CD14-positive monocyte (primary cell): ENCODE measurements around the gene CEP83. TPM values are rescaled to one million over a fixed set of nuclear protein-coding genes. Genes with fewer than 3 reads are reported as not detected.

ENCODE experiments used
- DNase-seq, 3 donors: peaks; one replicate each; pipeline ENCODE4 v3.0.0-alpha.2; 2011 to 2022
- H2AFZ ChIP-seq: 2 replicates; pipeline ENCODE4 v1.6.0; 2012; ENCODE audit warnings: mild to moderate bottlenecking, low read depth, low read length, inconsistent platforms; ENCODE audit not compliant: insufficient read depth, poor library complexity, severe bottlenecking
- H3K27ac ChIP-seq, 2 donors: 1 replicate in 1 of 2; 2 replicates in 1 of 2; pipeline ENCODE4 v1.5.1; 2012 to 2013; ENCODE audit warnings: low read length in 2 of 2, control low read depth in 1 of 2, inconsistent platforms in 1 of 2, low read depth in 1 of 2, mild to moderate bottlenecking in 1 of 2
- H3K27me3 ChIP-seq, 2 donors: one replicate each; pipeline versions ENCODE4 v1.6.0 to v1.6.1; 2011 to 2013; ENCODE audit warnings: low read length in 2 of 2; ENCODE audit not compliant: control insufficient read depth in 2 of 2, insufficient read depth in 2 of 2
- H3K36me3 ChIP-seq, 2 donors: replicated peaks in 1 of 2; 1 replicate in 1 of 2; 2 replicates in 1 of 2; pipeline versions ENCODE4 v1.5.1 to v1.6.1; 2012 to 2013; ENCODE audit warnings: low read length in 2 of 2, control low read depth in 1 of 2, inconsistent platforms in 1 of 2, mild to moderate bottlenecking in 1 of 2; ENCODE audit not compliant: insufficient read depth in 2 of 2, control insufficient read depth in 1 of 2
- H3K4me1 ChIP-seq, 2 donors: 1 replicate in 1 of 2; 2 replicates in 1 of 2; pipeline versions ENCODE4 v1.5.1 to v1.6.1; 2012 to 2013; ENCODE audit warnings: low read length in 2 of 2, control low read depth in 1 of 2, inconsistent platforms in 1 of 2, mild to moderate bottlenecking in 1 of 2, moderate library complexity in 1 of 2; ENCODE audit not compliant: insufficient read depth in 2 of 2, control insufficient read depth in 1 of 2
- H3K4me2 ChIP-seq: replicated peaks from 2 replicates; pipeline ENCODE3; 2012; ENCODE audit warnings: low read length, moderate library complexity, mild to moderate bottlenecking; ENCODE audit not compliant: poor library complexity, severe bottlenecking; ENCODE audit errors: extremely low read depth
- H3K4me3 ChIP-seq, 3 experiments: fragments of 200-600 bp in 1 of 3; sonication (generic) in 1 of 3; replicated peaks in 1 of 3; 1 replicate in 2 of 3; 2 replicates in 1 of 3; pipeline ENCODE4 v1.5.1; 2011 to 2013; ENCODE audit warnings: low read length in 3 of 3, mild to moderate bottlenecking in 3 of 3, control low read depth in 2 of 3, low read depth in 2 of 3, inconsistent platforms in 1 of 3, moderate library complexity in 1 of 3
- H3K79me2 ChIP-seq: 2 replicates; pipeline ENCODE4 v1.6.0; 2012; ENCODE audit warnings: mild to moderate bottlenecking, control low read depth, inconsistent platforms, low read length, moderate library complexity; ENCODE audit not compliant: insufficient read depth
- H3K9ac ChIP-seq: 2 replicates; pipeline ENCODE4 v1.6.0; 2017; ENCODE audit warnings: low read length, mild to moderate bottlenecking; ENCODE audit not compliant: insufficient read depth, poor library complexity, severe bottlenecking
- H3K9me3 ChIP-seq, 2 donors: replicated peaks in 1 of 2; 1 replicate in 1 of 2; 2 replicates in 1 of 2; pipeline versions ENCODE4 v1.5.1 to v1.6.1; 2012 to 2013; ENCODE audit warnings: low read length in 2 of 2, control low read depth in 1 of 2; ENCODE audit not compliant: control insufficient read depth in 1 of 2, insufficient read depth in 1 of 2
- H4K20me1 ChIP-seq: 2 replicates; pipeline ENCODE4 v1.6.0; 2012; ENCODE audit warnings: mild to moderate bottlenecking, low read length, control low read depth, moderate library complexity; ENCODE audit not compliant: insufficient read depth
- H3K27ac Mint-ChIP-seq, 7 donors: one replicate each; pipeline ENCODE4 v1.8.0; 2020; ENCODE audit warnings: mild to moderate bottlenecking in 7 of 7, mixed read lengths in 7 of 7, moderate library complexity in 6 of 7, inconsistent platforms in 2 of 7
- H3K27me3 Mint-ChIP-seq, 3 donors: one replicate each; pipeline ENCODE4 v1.8.0; 2021 to 2022; ENCODE audit warnings: low read depth in 3 of 3, mild to moderate bottlenecking in 3 of 3, mixed read lengths in 3 of 3, moderate library complexity in 3 of 3, inconsistent platforms in 1 of 3
- H3K36me3 Mint-ChIP-seq, 2 donors: one replicate each; pipeline ENCODE4 v1.8.0; 2020; ENCODE audit warnings: mixed read lengths in 2 of 2, inconsistent platforms in 1 of 2, mild to moderate bottlenecking in 1 of 2
- H3K4me1 Mint-ChIP-seq: one replicate; pipeline ENCODE4 v1.8.0; 2020; ENCODE audit warnings: mild to moderate bottlenecking, mixed read lengths
- H3K4me3 Mint-ChIP-seq, 2 donors: one replicate each; pipeline ENCODE4 v1.8.0; 2020; ENCODE audit warnings: mild to moderate bottlenecking in 2 of 2, mixed read lengths in 2 of 2, moderate library complexity in 1 of 2
- H3K9me3 Mint-ChIP-seq, 7 donors: one replicate each; pipeline ENCODE4 v1.8.0; 2020 to 2022; ENCODE audit warnings: mixed read lengths in 7 of 7, mild to moderate bottlenecking in 6 of 7, moderate library complexity in 6 of 7, inconsistent platforms in 2 of 7
- WGBS: methylation state at CpG from one replicate; pipeline ENCODE4 v1.1.5; 2013; ENCODE audit warnings: missing lambda C conversion rate; ENCODE audit not compliant: insufficient coverage; 5-methylcytosine and 5-hydroxymethylcytosine counted together
- intact Hi-C, 2 donors: fragments of 100-400 bp; cut with micrococcal nuclease; formaldehyde crosslinking; loops; one replicate each; pipeline versions ENCODE4 v1.15.0 to v1.15.1; 2023
- polyA plus RNA-seq, 3 donors: library from polyadenylated mRNA; depleted of rRNA in 1 of 3; unstranded in 2 of 3; stranded (reverse) in 1 of 3; fragments of 300-500 nt in 2 of 3; fragments of >200 nt in 1 of 3; fragmentation: Illumina TruSeq in 2 of 3; gene quantifications; 1 replicate in 2 of 3; 2 replicates in 1 of 3; pipeline ENCODE4 v1.2.3, GENCODE V29; 2012 to 2021
- TF ChIP-seq, protein P1 (sequence below): fragments of 200-600 bp; IDR thresholded peaks from one replicate; pipeline ENCODE4 v1.8.0; 2022; ENCODE audit warnings: antibody characterized with exemption, mild to moderate bottlenecking

The CEP83 gene
- polyA plus RNA-seq, 3 donors: 0.73 to 3.1 (median 1.0) TPM

GRCh38 chr12:94433744-94434143 lies 25.9 kb downstream of the CEP83 start:
- TF ChIP-seq, protein P1, sequence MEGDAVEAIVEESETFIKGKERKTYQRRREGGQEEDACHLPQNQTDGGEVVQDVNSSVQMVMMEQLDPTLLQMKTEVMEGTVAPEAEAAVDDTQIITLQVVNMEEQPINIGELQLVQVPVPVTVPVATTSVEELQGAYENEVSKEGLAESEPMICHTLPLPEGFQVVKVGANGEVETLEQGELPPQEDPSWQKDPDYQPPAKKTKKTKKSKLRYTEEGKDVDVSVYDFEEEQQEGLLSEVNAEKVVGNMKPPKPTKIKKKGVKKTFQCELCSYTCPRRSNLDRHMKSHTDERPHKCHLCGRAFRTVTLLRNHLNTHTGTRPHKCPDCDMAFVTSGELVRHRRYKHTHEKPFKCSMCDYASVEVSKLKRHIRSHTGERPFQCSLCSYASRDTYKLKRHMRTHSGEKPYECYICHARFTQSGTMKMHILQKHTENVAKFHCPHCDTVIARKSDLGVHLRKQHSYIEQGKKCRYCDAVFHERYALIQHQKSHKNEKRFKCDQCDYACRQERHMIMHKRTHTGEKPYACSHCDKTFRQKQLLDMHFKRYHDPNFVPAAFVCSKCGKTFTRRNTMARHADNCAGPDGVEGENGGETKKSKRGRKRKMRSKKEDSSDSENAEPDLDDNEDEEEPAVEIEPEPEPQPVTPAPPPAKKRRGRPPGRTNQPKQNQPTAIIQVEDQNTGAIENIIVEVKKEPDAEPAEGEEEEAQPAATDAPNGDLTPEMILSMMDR: no peak
- no peak overlapping the region for H3K27ac ChIP-seq
- Mint-ChIP-seq H3K27ac (no peak overlapping the region), H3K36me3 (peaks cover 22 to 28% of the 10 kb centered on the region in 2 donors), H3K4me3 (no peak overlapping the region), H3K27me3 (peaks cover 0 to 2% (median 0%) of the 10 kb centered on the region in 3 donors), H3K4me1 (peaks cover 12% of the 10 kb centered on the region), H3K9me3 (peaks cover 23 to 41% (median 33%) of the 10 kb centered on the region in 7 donors)
- H3K4me1 ChIP-seq: peaks cover 0 to 6% of the 10 kb centered on the region in 2 donors
- H3K9ac ChIP-seq: no peak overlapping the region
- no CpG with 5 or more reads among the region's 1 CpG for WGBS
- no peaks in the 10 kb centered on the region for H3K36me3 ChIP-seq
- peaks cover 15 to 22% of the 10 kb centered on the region in 2 donors for H3K9me3 ChIP-seq
- H2AFZ ChIP-seq: no peak overlapping the region
- H4K20me1 ChIP-seq: no peaks in the 10 kb centered on the region
- H3K4me2 ChIP-seq: no peak overlapping the region
- DNase-seq: no peak
- H3K4me3 ChIP-seq: no peak overlapping the region
- intact Hi-C loops: no loop called here
- peaks cover 4% of the 10 kb centered on the region for H3K79me2 ChIP-seq
- H3K27me3 ChIP-seq: no peaks in the 10 kb centered on the region

- Mint-ChIP-seq H3K27ac (no peak overlapping the region), H3K4me1 (peaks cover 2% of the 10 kb centered on the region), H3K36me3 (peaks cover 23 to 30% of the 10 kb centered on the region in 2 donors), H3K27me3 (peaks cover 0 to 2% (median 0%) of the 10 kb centered on the region in 3 donors), H3K4me3 (no peak overlapping the region), H3K9me3 (peaks cover 18 to 31% (median 26%) of the 10 kb centered on the region in 7 donors)
- no peak for DNase-seq
- Histone ChIP-seq H3K9ac (no peak overlapping the region), H3K4me3 (no peak overlapping the region), H3K4me1 (no peaks in the 10 kb centered on the region), H3K9me3 (peaks cover 14 to 22% of the 10 kb centered on the region in 2 donors), H3K4me2 (no peak overlapping the region), H3K27me3 (no peaks in the 10 kb centered on the region), H4K20me1 (no peaks in the 10 kb centered on the region), H3K27ac (no peak overlapping the region), H2AFZ (no peak overlapping the region), H3K79me2 (no peaks in the 10 kb centered on the region), H3K36me3 (no peaks in the 10 kb centered on the region)
- TF ChIP-seq, protein P1: no peak
- intact Hi-C loops: no loop called here
These were observed 29.4 kb downstream of the CEP83 start for GRCh38 chr12:94430304-94430703.
